Measurements from ENCODE around the gene ASB6. TPM values are rescaled to one million over a fixed set of nuclear protein-coding genes. Genes with fewer than 3 reads are reported as not detected.

ASB6 gene
- total RNA-seq, 2 experiments from 2014 or later, result 22.5 to 23.4 TPM

DNA sequence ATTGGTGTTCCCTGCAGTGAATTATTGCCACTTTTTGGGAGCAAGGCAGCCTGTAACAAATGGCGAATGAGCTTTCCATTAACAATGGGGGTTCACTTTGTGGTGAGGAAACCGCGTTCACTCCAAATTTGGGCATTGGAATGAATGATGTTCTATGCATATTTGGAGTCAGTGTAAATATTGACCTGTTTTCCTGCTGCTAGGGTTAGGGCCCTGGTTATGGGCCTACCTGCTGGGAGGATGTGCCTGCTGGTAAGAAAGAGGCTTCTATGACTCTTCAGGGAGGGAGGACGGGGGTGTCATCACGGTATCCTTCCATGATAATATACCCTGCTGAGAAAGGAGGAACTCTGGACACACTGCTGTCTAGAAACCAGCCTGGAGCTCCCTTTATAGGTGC is 50.0 kb downstream of the ASB6 start:
- POLR2A ChIA-PET, result no interaction called here

DNA sequence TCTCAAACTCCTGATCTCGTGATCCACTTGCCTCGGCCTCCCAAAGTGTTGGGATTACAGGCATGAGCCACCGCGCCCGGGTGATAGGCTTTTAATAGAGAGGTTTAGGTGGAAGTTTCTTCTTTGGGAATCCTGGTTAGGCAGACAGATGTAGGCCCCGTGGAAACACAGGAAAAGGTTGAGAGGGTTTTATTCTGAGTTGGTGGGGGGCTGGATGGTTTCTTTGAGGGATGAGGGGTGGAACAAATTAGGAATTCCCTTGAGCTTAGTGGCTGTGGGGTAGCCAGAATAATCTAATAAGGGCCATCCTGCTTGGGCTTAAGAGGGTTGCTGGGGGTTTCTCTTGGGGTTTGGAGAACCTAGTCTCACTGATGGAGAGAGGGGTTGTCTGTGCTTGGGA is 51.5 kb downstream of the ASB6 start:
- CTCF ChIA-PET, result no interaction called here
- Mint-ChIP-seq H3K27me3 (peaks cover 42% of the 10 kb centered on the region), H3K27ac (no peak overlapping the region), H3K4me3 (no peak overlapping the region), H3K36me3 (ENCODE audit: low read depth) (no peaks in the 10 kb centered on the region), H3K4me1 (peaks cover 20% of the 10 kb centered on the region), H3K9me3 (no peaks in the 10 kb centered on the region)
- POLR2A ChIA-PET, result no interaction called here
- no peak for DNase-seq

More for the DNA sequence above, 50.0 kb downstream of the ASB6 start:
- no peak overlapping the region for H3K4me3 Mint-ChIP-seq
- no peaks in the 10 kb centered on the region for H3K9me3 Mint-ChIP-seq
- H3K27ac Mint-ChIP-seq, result no peak overlapping the region
- CTCF ChIA-PET, result no interaction called here
- no peaks in the 10 kb centered on the region for H3K36me3 Mint-ChIP-seq (ENCODE audit: low read depth)
- peaks cover 22% of the 10 kb centered on the region for H3K4me1 Mint-ChIP-seq
- DNase-seq, result no peak
- H3K27me3 Mint-ChIP-seq, result peaks cover 46% of the 10 kb centered on the region

DNA sequence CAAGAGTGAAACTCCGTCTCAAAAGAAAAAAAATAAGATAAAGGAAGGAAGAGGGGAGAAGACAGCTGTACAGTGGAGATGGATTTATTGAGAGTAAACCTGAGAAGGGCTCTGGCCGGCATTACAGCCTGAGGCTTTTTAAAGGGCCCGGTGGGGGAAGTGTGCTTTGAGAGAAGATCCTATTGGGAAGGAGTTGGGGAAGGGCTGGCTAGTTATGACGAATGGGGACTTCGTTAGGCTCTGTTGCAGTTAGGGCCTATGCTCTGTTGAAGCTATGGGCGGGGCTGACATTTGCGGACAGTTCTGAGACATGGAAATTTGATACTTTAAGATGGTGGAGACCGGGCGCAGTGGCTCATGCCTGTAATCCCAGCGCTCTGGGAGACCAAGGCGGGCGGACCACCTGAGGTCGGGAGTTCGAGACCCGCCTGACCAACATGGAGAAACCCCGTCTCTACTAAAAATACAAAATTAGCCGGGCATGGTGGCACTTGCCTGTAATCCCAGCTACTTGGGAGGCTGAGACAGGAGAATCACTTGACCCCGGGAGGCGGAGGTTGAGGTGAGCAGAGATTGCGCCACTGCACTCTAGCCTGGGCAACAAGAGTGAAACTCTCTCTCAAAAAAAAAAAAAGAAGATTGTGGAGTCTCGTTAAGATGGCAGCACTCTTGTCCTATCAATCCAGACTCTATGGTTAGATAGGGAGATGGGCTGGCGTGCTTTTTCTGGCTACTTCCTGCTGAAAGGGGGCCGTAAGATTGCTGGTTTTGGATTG is 54.3 kb downstream of the ASB6 start:
- no peak overlapping the region for H3K4me3 Mint-ChIP-seq
- peaks cover 25% of the 10 kb centered on the region for H3K27me3 Mint-ChIP-seq
- H3K9me3 Mint-ChIP-seq, result no peaks in the 10 kb centered on the region
- DNase-seq, result no peak
- ChIA-PET POLR2A (interaction anchor here (1.0 to 1.7 kb wide), 4 partner anchors 9 to 128 kb away, joined by 3 to 10 read pairs (median 6); no protein-coding TSS in a partner anchor), CTCF (interaction anchor here (1.5 kb wide), 1 partner anchor 445 kb away, joined by 3 read pairs; no protein-coding TSS in a partner anchor)
- H3K36me3 Mint-ChIP-seq (ENCODE audit: low read depth), result no peaks in the 10 kb centered on the region
- H3K4me1 Mint-ChIP-seq, result peaks cover 42% of the 10 kb centered on the region
- H3K27ac Mint-ChIP-seq, result no peak overlapping the region

DNA sequence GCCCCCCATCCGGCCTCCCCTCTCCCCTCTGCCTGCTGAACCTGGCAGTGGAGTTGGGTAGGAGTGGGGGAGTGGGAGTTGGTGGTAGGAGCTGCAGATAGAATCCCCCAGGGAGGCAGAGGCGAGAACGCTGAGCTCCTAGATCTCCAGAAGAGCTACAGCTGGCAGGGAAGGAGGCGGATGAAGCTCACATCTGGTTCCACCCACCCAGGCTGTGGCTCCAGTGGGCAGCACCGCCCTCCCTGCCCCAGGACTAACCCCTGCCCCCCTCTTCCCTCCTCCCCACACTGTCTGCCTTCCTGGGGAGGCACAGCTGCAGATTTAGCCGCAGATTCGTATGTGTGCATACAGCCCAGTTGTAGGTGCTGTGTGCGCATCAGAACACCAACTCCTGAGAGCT is 55.3 kb downstream of the ASB6 start:
- ChIA-PET POLR2A (interaction anchor here (1.1 to 1.7 kb wide), 5 partner anchors 9 to 127 kb away, joined by 3 to 10 read pairs (median 5); no protein-coding TSS in a partner anchor), CTCF (interaction anchor here (0.6 kb wide), 1 partner anchor 656 kb away, joined by 3 read pairs; no protein-coding TSS in a partner anchor)
- Mint-ChIP-seq H3K27me3 (peaks cover 23% of the 10 kb centered on the region), H3K9me3 (no peaks in the 10 kb centered on the region), H3K36me3 (ENCODE audit: low read depth) (no peaks in the 10 kb centered on the region), H3K4me1 (peaks cover 52% of the 10 kb centered on the region), H3K4me3 (no peak overlapping the region), H3K27ac (no peak overlapping the region)
- DNase-seq, result no peak

DNA sequence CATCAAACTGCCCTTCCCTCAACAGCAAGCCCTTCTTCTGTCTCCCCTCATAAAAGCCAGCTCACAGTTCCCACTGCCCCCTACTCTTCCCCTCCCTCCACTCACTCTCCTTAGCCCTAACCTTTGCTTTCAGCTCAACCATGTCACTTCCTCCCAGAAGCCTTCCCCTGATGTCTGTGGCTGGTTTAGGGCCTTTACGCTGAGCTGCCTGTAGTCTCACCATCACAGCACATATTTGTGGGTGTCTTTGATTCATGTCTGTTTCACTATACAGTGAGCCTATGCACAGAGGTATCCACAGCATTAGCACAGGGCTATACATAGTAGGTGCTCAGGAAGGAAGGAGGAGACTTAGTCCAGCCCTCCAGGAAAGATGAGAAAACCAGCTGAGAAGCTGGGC is 55.7 kb downstream of the ASB6 start:
- Mint-ChIP-seq H3K9me3 (no peaks in the 10 kb centered on the region), H3K27ac (peak overlapping the region; percentile 56), H3K4me1 (peaks cover 56% of the 10 kb centered on the region), H3K27me3 (peaks cover 23% of the 10 kb centered on the region), H3K36me3 (ENCODE audit: low read depth) (no peaks in the 10 kb centered on the region), H3K4me3 (no peak overlapping the region)
- CTCF ChIA-PET, result interaction anchor here (0.6 kb wide), 1 partner anchor 656 kb away, joined by 3 read pairs; no protein-coding TSS in a partner anchor
- POLR2A ChIA-PET, result interaction anchor here (1.1 to 1.7 kb wide), 5 partner anchors 10 to 126 kb away, joined by 3 to 10 read pairs (median 5); no protein-coding TSS in a partner anchor
- DNase-seq, result no peak

DNA sequence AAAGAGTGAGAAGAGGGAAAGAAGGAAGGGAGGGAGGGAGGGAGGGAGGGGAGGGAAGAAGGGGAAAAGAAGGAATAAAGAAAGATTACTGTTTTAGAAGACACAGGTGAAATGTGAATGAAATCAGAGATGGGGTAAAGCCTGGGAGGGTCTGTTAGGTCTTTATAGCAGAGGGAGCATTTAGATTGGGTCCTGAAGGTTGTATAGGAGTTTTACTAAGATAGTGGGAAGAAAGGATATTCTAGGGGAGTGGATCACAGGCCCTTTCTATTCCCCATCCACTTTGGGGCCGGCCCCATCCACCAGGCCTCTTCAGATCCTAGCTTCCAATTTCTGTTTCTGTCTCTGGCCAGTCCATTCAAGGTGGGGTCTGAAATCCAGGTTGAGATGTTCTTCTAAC is 56.6 kb downstream of the ASB6 start:
- H3K4me1 Mint-ChIP-seq, result peaks cover 64% of the 10 kb centered on the region
- H3K9me3 Mint-ChIP-seq, result no peaks in the 10 kb centered on the region
- no peak overlapping the region for H3K4me3 Mint-ChIP-seq
- ChIA-PET CTCF (interaction anchor here (1.0 to 1.7 kb wide), 2 partner anchors 411 to 442 kb away, joined by 4 to 10 read pairs; no protein-coding TSS in a partner anchor), POLR2A (interaction anchor here (1.6 kb wide), 1 partner anchor 39 kb away, joined by 4 read pairs; no protein-coding TSS in a partner anchor)
- peak overlapping the region; percentile 73 for H3K27ac Mint-ChIP-seq
- DNase-seq, result no peak
- no peaks in the 10 kb centered on the region for H3K36me3 Mint-ChIP-seq (ENCODE audit: low read depth)
- H3K27me3 Mint-ChIP-seq, result peaks cover 17% of the 10 kb centered on the region

Other genes with a start within 250 kb of the ASB6 start
- not detected for gene C9orf50, start 21.1 kb downstream of the ASB6 start, total RNA-seq
- gene NTMT1, start 16.0 kb downstream of the ASB6 start, total RNA-seq, result 10 to 100 TPM; 34.2 to 38.7 TPM
- gene PRRX2, start 23.5 kb upstream of the ASB6 start, total RNA-seq, result not detected
- gene PTGES, start 110.9 kb upstream of the ASB6 start, total RNA-seq, result not detected
- 10 to 100 TPM; 29.0 to 30.8 TPM for gene TOR1B, start 161.0 kb upstream of the ASB6 start, total RNA-seq
- 10 to 100 TPM; 54.6 to 56.9 TPM for gene TOR1A, start 182.0 kb upstream of the ASB6 start, total RNA-seq
- gene C9orf78, start 193.1 kb upstream of the ASB6 start, total RNA-seq, result 10 to 100 TPM; 61.6 to 66.2 TPM
- 10 to 100 TPM; 86.4 to 87.6 TPM for gene USP20, start 193.3 kb upstream of the ASB6 start, total RNA-seq